Muscle of arm (tissue), 12 donors: Measurements from ENCODE around the gene FIBCD1. TPM values are rescaled to one million over a fixed set of nuclear protein-coding genes. Genes with fewer than 3 reads are reported as not detected.
"Not testable (repeated sequence)": the region's sequence is repeated elsewhere in the genome, so short reads cannot be mapped to it uniquely, and the experiment has no call there.

Source experiments
- DNase-seq: peaks from one replicate; pipeline ENCODE4 v3.0.0-alpha.2; 2013
- polyA plus RNA-seq, 12 donors: library from polyadenylated mRNA; unstranded; fragments of 120-200 nt; gene quantifications; one replicate each; pipeline ENCODE4 v1.2.1, GENCODE V29; 2013; ENCODE audit not compliant: insufficient read length in 12 of 12

Gene FIBCD1
- polyA plus RNA-seq, 12 donors = 0.12 to 3.3 (median 0.26) TPM; not detected in 8

DNA sequence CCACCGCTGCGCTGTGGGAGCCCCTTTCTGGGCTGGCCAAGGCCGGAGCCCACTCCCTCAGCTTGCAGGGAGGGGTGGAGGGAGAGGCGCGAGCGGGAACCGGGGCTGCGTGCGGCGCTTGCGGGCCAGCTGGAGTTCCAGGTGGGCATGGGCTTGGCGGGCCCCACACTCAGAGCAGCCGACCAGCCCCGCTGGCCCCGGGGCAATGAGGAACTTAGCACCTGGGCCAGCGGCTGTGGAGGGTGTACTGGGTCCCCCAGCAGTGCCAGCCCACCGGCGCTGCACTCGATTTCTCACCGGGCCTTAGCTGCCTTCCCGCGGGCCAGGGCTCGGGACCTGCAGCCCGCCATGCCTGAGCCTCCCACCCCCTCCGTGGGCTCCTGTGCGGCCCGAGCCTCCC is 29.0 kb downstream of the FIBCD1 start:
- DNase-seq = not testable (repeated sequence)

DNA sequence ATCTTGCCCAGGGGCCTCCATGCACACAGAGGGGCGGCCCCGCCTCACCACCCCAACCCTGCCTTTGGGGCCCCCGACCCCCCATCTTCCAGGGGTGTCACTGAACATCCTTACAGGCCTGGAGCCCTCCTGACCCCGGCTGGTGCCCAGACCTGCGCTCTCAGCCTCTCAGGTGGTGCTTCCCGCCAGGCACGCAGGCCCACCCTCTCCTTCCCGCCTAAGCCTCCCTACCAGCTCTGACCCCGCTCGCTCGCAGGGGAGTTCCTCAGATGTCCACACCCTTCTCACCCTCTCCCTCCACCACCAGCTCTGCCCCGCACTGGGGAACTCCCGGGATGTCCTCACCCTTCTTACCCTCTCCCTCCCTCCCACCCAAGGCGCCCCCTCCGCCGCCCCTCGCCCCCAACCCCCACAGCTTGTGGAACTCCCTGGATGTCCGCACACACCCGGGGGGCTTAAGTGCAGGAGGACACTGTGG is 30.1 kb downstream of the FIBCD1 start:
- DNase-seq = no peak

GRCh38 chr9:130908146-130908877 is 30.7 kb downstream of the FIBCD1 start:
- no peak for DNase-seq

GRCh38 chr9:130906735-130907416 is 32.2 kb downstream of the FIBCD1 start:
- DNase-seq = no peak

- no peak for DNase-seq
These were observed 32.9 kb downstream of the FIBCD1 start for GRCh38 chr9:130905902-130906734.

DNA sequence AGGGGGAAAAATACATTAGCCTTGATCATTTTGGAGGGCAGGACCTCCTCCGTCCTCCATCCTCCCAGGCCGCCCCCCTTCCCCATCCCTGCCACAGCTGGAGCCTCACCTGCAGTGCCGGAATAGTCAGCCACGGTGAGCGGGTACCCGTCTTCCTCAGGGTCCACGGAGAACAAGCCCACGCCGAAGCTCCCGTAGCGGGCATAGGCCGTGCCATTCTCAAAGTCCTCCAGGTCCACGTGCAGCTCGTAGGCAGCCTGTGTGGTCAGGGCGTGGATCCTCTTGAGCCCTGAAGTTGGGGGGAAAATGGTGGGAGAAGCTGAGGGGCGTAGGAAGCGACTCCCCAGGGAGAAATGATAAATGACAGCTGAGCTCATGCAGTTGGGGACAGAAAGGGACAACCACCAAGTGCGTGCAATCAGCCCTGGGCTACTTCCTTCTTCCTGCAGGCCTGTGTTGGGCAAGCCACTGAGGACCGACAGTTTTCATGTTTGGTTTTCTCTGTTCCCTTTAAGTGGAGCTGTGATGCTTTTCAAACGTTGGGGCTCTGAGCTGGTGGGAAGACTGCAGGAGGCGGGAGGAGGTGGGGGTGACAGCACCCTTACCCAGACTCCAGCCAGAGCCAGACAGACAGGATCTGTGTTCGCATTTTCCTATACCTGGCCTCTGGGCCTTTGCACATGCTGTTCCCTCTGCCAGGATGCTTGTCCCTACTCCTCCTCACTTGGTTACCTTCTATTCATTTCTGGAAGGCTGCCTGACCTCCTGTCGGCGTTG is 33.7 kb downstream of the FIBCD1 start:
- no peak for DNase-seq

- DNase-seq = no peak
These were observed 34.7 kb downstream of the FIBCD1 start for GRCh38 chr9:130904070-130905044.

- no peak for DNase-seq
These were observed 35.6 kb downstream of the FIBCD1 start for GRCh38 chr9:130903194-130904069.

GRCh38 chr9:130902204-130903185 is 36.6 kb downstream of the FIBCD1 start:
- DNase-seq = no peak

GRCh38 chr9:130901498-130902203 is 37.4 kb downstream of the FIBCD1 start:
- no peak for DNase-seq

- no peak for DNase-seq
These were observed 38.1 kb downstream of the FIBCD1 start for GRCh38 chr9:130900701-130901497.

- no peak for DNase-seq
These were observed 39.8 kb downstream of the FIBCD1 start for GRCh38 chr9:130899051-130899748.

DNA sequence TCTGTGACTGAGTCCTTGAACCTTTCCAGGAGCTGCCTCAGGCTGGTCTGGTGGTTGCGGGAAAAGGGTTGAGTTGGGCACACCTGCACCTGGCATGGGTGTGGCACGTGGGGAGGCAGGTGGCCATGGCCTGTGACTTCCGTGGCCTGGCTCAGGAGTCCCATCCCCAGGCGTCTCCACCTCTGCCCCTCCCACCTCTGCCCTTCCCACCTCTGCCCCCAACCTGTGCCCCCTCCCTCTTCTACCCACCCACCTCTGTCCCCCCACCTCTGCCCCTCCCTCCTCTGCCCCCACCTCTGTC is 40.5 kb downstream of the FIBCD1 start:
- DNase-seq = no peak

DNA sequence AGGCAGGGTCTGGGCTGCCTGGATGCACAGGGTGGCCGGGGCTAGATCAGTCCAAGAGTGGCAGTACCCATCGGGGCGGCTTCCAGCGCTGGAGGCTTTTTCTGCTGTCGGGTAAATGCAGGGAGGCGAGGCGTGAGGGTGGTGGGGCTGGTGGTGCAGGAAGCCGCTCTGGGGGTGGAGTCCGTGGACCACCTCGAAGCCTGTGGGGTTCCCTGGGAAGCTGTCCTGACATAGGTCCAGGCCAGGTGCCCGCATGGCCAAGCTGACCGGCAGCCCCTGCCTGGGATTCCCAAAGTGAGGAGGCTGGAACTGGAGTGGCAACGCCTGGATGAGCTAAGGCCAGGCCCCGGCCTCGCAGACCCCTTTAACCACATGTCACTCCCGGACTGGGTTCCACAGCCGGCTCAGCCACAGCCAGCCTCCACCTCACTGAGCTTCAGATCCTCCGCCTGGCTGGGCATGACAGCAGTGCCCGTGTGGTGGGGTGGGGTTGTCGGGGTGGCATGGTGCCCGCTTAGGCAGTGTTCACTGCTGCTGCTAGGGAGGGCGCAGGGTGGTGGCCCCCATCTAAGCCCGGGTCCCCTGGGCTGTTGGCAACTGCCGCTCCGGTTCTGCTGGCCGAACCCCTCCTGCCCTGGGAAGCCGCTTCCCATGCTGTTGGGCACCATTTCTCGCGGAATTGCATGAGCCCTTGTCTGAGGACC is 41.0 kb downstream of the FIBCD1 start:
- no peak for DNase-seq

DNA sequence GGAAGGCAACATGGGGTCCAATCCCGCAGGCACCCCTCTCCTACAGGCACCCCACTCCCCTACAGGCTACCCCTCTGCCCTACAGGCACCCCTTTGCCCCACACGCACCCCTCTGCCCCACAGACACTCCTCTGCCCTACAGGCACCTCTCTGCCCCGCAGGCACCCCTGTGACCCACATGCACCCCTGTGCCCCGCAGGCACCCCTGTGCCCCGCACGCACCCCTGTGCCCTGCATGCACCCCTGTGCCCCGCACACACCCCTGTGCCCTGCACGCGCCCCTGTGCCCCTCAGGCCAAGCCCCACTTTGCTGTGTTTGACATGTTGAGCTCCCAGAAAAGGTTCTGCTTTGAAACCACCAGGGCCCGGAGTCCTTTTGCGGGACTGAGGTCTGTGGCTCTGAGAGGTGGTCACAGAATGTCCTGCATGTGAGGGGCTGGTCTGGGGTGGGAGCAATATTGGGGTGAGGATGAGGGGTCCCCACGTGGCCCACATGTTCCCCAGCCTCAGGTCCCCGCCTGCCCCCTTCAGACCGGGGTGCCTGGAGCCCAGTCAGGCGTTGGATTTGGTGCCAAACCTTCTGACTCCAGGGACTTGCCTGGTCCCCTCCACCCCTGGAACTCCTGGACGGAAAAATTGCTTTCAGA is 41.8 kb downstream of the FIBCD1 start:
- no peak for DNase-seq
